ENCODE data around the gene DLD.
A peak's percentile ranks its signal among the peaks of the same experiment; 100 is the strongest.
"Not testable (repeated sequence)": the region's sequence is repeated elsewhere in the genome, so short reads cannot be mapped to it uniquely, and the experiment has no call there.

DLD gene

DNA sequence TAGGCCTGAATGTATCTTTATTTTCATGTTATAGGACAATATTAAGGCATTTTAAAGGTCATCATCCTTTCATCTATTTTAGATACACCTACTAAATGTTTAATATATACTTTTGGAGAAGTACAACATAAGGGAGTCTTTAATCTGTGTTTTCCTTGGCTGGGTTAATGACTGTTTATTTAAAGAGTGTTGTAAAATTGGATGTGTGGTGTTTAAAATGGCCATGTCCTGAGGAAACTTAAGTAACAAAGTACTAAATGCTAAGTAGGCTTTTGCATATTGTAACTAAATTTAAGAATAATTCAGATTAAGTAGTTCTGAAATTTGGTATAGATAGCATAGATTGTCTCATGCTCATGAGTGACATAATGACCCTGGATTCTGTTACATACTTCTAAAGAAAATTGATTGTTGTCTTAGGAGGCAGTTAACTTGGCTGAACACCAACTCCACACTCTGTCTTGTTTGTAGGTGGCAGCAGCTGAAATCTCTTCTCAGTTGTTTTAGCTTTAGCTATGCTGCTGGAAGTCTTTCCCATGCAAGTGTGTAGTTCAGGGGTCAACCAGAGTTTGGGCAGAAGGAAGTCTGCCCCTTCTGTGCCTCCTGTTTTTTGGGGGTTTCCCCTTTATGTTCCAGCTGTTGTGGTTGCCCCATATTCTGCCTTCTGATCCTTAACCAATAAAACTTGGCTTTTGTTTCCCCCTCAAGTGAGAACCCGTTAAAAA is 29.2 kb downstream of the DLD start:
- peak; percentile 54 for ATAC-seq
- TF ChIP-seq RARB (CRISPR knock-in tag; IDR thresholded peaks at IDR 0.05) (no peak), ISL1 (CRISPR knock-in tag; IDR thresholded peaks at IDR 0.05) (peak; percentile 32; the same call in 1 of the 2 replicates)

DNA sequence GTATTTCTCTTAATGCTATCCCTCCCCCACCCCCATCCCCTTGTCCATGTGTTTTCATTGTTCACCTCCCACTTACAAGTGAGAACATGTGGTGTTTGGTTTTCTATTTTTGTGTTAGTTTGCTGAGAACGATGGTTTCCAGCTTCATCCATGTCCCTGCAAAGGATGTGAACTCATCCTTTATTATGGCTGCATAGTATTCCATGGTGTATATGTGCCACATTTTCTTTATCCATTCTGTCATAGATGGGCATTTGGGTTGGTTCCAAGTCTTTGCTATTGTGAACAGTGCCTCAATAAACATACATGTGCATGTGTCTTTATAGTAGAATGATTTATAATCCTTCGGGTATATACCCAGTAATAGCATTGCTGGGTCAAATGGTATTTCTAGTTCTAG is 30.8 kb downstream of the DLD start:
- TF ChIP-seq ZNF8 (CRISPR knock-in tag; IDR thresholded peaks at IDR 0.05) = peak; percentile 79
- ATAC-seq = not testable (repeated sequence)

DNA sequence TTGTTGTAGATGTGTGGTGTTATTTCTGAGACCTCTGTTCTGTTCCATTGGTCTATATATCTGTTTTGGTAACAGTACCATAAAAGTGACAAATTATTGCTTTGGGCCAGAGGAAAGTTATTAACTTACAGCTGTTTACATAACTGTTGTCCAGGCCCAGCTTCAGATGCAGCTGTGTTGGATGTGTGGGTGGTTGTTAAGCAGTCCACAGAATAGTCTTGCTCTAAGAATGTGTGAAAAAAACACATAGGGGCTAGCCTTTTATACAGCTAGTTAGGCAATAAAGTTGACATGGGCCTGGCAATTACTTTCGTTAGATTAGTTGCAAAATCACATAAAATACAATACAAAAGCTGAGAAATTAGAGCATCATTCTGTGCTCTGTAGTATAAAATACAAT is 31.9 kb downstream of the DLD start:
- no peak for ATAC-seq
- no peak for TF ChIP-seq ISL1 (CRISPR knock-in tag; IDR thresholded peaks at IDR 0.05)
- TF ChIP-seq PPARA (CRISPR knock-in tag; IDR thresholded peaks at IDR 0.05; ENCODE audit: borderline replicate concordance) = no peak
- no peak for TF ChIP-seq ARNTL (CRISPR knock-in tag; IDR thresholded peaks at IDR 0.05; ENCODE audit: borderline replicate concordance, low read depth)
- no peak for TF ChIP-seq OSR1 (CRISPR knock-in tag; IDR thresholded peaks at IDR 0.05)
- no peak for TF ChIP-seq ZNF70 (CRISPR knock-in tag; IDR thresholded peaks at IDR 0.05)
- TF ChIP-seq, protein P1, sequence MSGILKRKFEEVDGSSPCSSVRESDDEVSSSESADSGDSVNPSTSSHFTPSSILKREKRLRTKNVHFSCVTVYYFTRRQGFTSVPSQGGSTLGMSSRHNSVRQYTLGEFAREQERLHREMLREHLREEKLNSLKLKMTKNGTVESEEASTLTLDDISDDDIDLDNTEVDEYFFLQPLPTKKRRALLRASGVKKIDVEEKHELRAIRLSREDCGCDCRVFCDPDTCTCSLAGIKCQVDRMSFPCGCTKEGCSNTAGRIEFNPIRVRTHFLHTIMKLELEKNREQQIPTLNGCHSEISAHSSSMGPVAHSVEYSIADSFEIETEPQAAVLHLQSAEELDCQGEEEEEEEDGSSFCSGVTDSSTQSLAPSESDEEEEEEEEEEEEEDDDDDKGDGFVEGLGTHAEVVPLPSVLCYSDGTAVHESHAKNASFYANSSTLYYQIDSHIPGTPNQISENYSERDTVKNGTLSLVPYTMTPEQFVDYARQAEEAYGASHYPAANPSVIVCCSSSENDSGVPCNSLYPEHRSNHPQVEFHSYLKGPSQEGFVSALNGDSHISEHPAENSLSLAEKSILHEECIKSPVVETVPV (CRISPR knock-in tag; IDR thresholded peaks at IDR 0.05) = no peak
- TF ChIP-seq ZNF8 (CRISPR knock-in tag; IDR thresholded peaks at IDR 0.05) = no peak
- no peak for TF ChIP-seq ZFP3 (CRISPR knock-in tag; IDR thresholded peaks at IDR 0.05)
- TF ChIP-seq, protein P2, sequence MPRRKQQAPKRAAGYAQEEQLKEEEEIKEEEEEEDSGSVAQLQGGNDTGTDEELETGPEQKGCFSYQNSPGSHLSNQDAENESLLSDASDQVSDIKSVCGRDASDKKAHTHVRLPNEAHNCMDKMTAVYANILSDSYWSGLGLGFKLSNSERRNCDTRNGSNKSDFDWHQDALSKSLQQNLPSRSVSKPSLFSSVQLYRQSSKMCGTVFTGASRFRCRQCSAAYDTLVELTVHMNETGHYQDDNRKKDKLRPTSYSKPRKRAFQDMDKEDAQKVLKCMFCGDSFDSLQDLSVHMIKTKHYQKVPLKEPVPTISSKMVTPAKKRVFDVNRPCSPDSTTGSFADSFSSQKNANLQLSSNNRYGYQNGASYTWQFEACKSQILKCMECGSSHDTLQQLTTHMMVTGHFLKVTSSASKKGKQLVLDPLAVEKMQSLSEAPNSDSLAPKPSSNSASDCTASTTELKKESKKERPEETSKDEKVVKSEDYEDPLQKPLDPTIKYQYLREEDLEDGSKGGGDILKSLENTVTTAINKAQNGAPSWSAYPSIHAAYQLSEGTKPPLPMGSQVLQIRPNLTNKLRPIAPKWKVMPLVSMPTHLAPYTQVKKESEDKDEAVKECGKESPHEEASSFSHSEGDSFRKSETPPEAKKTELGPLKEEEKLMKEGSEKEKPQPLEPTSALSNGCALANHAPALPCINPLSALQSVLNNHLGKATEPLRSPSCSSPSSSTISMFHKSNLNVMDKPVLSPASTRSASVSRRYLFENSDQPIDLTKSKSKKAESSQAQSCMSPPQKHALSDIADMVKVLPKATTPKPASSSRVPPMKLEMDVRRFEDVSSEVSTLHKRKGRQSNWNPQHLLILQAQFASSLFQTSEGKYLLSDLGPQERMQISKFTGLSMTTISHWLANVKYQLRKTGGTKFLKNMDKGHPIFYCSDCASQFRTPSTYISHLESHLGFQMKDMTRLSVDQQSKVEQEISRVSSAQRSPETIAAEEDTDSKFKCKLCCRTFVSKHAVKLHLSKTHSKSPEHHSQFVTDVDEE (CRISPR knock-in tag; IDR thresholded peaks at IDR 0.05) = no peak
- TF ChIP-seq SNAI2 (CRISPR knock-in tag; IDR thresholded peaks at IDR 0.05) = no peak
- no peak for TF ChIP-seq TOX (CRISPR knock-in tag; IDR thresholded peaks at IDR 0.05; ENCODE audit: borderline replicate concordance)
- no peak for TF ChIP-seq BACH2 (CRISPR knock-in tag; IDR thresholded peaks at IDR 0.05; ENCODE audit: borderline replicate concordance)
- TF ChIP-seq GLIS3 (CRISPR knock-in tag; IDR thresholded peaks at IDR 0.05) = no peak
- TF ChIP-seq, protein P3, sequence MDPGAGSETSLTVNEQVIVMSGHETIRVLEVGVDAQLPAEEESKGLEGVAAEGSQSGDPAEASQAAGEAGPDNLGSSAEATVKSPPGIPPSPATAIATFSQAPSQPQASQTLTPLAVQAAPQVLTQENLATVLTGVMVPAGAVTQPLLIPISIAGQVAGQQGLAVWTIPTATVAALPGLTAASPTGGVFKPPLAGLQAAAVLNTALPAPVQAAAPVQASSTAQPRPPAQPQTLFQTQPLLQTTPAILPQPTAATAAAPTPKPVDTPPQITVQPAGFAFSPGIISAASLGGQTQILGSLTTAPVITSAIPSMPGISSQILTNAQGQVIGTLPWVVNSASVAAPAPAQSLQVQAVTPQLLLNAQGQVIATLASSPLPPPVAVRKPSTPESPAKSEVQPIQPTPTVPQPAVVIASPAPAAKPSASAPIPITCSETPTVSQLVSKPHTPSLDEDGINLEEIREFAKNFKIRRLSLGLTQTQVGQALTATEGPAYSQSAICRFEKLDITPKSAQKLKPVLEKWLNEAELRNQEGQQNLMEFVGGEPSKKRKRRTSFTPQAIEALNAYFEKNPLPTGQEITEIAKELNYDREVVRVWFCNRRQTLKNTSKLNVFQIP (CRISPR knock-in tag; IDR thresholded peaks at IDR 0.05; ENCODE audit: borderline replicate concordance, low read depth) = no peak

DNA sequence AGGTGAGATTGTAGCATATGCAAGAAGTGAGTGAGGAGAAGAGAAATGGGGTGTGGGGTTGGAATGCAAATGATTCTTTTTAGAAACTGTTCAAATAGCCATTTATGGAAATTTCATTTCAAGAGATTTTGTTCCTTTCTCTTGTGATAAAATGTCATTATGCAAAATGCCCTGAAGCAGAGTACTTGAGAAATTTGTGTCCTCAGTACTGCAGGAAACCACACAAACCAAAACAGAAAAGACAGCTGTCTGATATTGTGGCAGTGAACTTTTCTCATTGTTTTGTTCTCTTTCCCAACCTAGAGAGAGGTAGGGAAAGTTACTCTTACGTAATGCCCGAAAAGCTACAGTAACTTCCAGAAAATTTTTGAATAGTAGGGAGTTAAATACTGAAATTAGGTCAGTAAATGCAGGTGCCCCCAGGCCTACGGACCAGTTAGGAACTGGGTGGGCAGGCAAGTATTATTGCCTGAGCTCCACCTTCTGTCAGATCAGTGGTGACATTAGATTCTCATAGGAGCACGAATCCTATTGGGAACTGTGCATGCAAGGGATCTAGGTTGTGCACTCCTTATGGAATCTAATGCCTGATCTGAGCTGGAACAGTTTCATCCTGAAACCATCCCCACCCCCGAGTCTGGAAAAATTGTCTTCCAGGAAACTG is 34.0 kb downstream of the DLD start:
- TF ChIP-seq, protein P4, sequence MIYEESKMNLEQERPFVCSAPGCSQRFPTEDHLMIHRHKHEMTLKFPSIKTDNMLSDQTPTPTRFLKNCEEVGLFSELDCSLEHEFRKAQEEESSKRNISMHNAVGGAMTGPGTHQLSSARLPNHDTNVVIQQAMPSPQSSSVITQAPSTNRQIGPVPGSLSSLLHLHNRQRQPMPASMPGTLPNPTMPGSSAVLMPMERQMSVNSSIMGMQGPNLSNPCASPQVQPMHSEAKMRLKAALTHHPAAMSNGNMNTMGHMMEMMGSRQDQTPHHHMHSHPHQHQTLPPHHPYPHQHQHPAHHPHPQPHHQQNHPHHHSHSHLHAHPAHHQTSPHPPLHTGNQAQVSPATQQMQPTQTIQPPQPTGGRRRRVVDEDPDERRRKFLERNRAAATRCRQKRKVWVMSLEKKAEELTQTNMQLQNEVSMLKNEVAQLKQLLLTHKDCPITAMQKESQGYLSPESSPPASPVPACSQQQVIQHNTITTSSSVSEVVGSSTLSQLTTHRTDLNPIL (CRISPR knock-in tag; IDR thresholded peaks at IDR 0.05; ENCODE audit: low read depth) = no peak
- TF ChIP-seq TOX (CRISPR knock-in tag; IDR thresholded peaks at IDR 0.05; ENCODE audit: borderline replicate concordance) (no peak), ZNF8 (CRISPR knock-in tag; IDR thresholded peaks at IDR 0.05) (no peak), ZFP30 (CRISPR knock-in tag; IDR thresholded peaks at IDR 0.05) (no peak), ZFP3 (CRISPR knock-in tag; IDR thresholded peaks at IDR 0.05) (no peak), TCF4 (CRISPR knock-in tag; IDR thresholded peaks at IDR 0.05; ENCODE audit: borderline replicate concordance) (no peak), ARNTL (CRISPR knock-in tag; IDR thresholded peaks at IDR 0.05; ENCODE audit: borderline replicate concordance, low read depth) (no peak), RARB (CRISPR knock-in tag; IDR thresholded peaks at IDR 0.05) (no peak)
- TF ChIP-seq, protein P5, sequence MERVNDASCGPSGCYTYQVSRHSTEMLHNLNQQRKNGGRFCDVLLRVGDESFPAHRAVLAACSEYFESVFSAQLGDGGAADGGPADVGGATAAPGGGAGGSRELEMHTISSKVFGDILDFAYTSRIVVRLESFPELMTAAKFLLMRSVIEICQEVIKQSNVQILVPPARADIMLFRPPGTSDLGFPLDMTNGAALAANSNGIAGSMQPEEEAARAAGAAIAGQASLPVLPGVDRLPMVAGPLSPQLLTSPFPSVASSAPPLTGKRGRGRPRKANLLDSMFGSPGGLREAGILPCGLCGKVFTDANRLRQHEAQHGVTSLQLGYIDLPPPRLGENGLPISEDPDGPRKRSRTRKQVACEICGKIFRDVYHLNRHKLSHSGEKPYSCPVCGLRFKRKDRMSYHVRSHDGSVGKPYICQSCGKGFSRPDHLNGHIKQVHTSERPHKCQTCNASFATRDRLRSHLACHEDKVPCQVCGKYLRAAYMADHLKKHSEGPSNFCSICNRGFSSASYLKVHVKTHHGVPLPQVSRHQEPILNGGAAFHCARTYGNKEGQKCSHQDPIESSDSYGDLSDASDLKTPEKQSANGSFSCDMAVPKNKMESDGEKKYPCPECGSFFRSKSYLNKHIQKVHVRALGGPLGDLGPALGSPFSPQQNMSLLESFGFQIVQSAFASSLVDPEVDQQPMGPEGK (CRISPR knock-in tag; IDR thresholded peaks at IDR 0.05; ENCODE audit: borderline replicate concordance) = no peak
- TF ChIP-seq, protein P2 (CRISPR knock-in tag; IDR thresholded peaks at IDR 0.05) = no peak
- ATAC-seq = no peak
